Measurements from ENCODE around the gene TFIP11.

Gene TFIP11

GRCh38 chr22:26445577-26446275 lies 66.5 kb downstream of the TFIP11 start:
- no peak for DNase-seq

- no peak for DNase-seq
These were observed 67.5 kb downstream of the TFIP11 start for GRCh38 chr22:26444777-26445176.

GRCh38 chr22:26443901-26444690 lies 68.2 kb downstream of the TFIP11 start:
- DNase-seq: no peak

GRCh38 chr22:26442086-26442756 lies 70.1 kb downstream of the TFIP11 start:
- no peak for DNase-seq

All from DMS 273 treated with DMSO at 0.1 percent for 48 hours (cell line).